ENCODE measurements around the gene STKLD1. TPM values are rescaled to one million over a fixed set of nuclear protein-coding genes. Genes with fewer than 3 reads are reported as not detected.
"Not testable (repeated sequence)": the region's sequence is repeated elsewhere in the genome, so short reads cannot be mapped to it uniquely, and the experiment has no call there.

Gene STKLD1
- total RNA-seq, 2 experiments from 2014 or later = 0.59 to 1.0 TPM

DNA sequence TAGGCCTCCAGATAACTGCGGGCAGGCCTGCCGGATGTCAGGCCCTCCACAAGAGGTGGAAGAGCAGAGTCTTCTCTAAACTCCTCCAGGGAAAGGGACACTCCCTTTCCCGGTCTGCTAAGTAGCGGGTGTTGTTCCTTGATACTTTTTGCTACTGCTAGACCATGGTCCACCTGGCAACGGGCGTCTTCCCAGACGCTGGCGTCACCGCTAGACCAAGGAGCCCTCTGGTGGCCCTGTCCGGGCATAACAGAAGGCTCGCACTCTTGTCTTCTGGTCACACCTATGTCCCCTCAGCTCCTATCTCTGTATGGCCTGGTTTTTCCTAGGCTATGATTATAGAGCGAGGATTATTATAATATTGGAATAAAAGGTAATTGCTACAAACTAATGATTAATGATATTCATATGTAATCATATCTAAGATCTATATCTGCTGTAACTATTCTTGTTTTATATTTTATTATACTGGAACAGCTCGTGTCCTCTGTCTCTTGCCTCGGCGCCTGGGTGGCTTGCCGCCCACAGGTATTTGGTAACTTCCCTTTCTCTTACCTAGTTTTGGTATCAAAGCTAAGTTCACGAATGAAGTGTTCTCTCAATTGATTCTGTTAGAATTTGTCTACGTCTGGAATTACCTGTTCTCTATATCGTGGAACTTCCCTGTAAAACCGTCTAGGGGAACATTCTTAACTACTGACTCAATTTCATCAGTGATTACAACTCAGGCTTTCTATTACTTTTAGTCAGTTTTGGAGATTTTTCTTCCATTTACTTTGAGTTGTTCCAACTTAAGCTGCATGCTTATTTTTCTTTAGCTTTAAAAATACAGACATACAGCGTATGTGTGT, 46.6 kb upstream of the STKLD1 start:
- H3K9me3 ChIP-seq (ENCODE audit: control insufficient read depth in 1 of 2, insufficient read depth in 1 of 2, low read length in 2 of 2); H3K4me1 Mint-ChIP-seq (ENCODE audit: low read depth); DNase-seq; ATAC-seq (ENCODE audit: poor library complexity); H3K27me3 ChIP-seq (ENCODE audit: control insufficient read depth in 1 of 2, insufficient read depth in 2 of 2, low read length in 2 of 2); H3K27me3 Mint-ChIP-seq; H3K27ac ChIP-seq (ENCODE audit: low read depth in 1 of 2, low read length in 2 of 2); H3K4me3 Mint-ChIP-seq; CTCF ChIA-PET; H3K4me3 ChIP-seq (ENCODE audit: low read length); H3K9me3 Mint-ChIP-seq; H3K27ac Mint-ChIP-seq: not testable (repeated sequence)
- peak; percentile 38 for TF ChIP-seq CTCF (IDR thresholded peaks at IDR 0.05)
- H3K4me1 ChIP-seq (ENCODE audit: insufficient read depth, low read length) = peaks cover 15% of the 10 kb centered on the region
- peaks cover 63% of the 10 kb centered on the region for H3K36me3 Mint-ChIP-seq (ENCODE audit: low read depth)
- intact Hi-C loops (cut with DNase I, micrococcal nuclease) = loop anchor here in 1 of 2 experiments (5.0 kb wide), 2 partner anchors 297 to 382 kb away; partner anchors contain the start of gene GTF3C5
- POLR2A ChIA-PET = interaction anchor here (1.5 kb wide), 1 partner anchor 18 kb away, joined by 9 read pairs; the partner anchor contains the start of genes MED22 and RPL7A
- H3K36me3 ChIP-seq (ENCODE audit: insufficient read depth, low read length) = peaks cover 41% of the 10 kb centered on the region

- H3K4me1 Mint-ChIP-seq (ENCODE audit: low read depth) = peaks cover 14% of the 10 kb centered on the region
- ATAC-seq (ENCODE audit: poor library complexity) (no peak), DNase-seq (no peak)
- no peak overlapping the region for H3K4me3 Mint-ChIP-seq
- H3K27me3 Mint-ChIP-seq = no peaks in the 10 kb centered on the region
- POLR2A ChIA-PET = interaction anchor here (0.7 to 1.5 kb wide), 2 partner anchors 17 to 371 kb away, joined by 3 to 9 read pairs; partner anchors contain the start of genes MED22 and RPL7A
- H3K9me3 ChIP-seq (ENCODE audit: control insufficient read depth in 1 of 2, insufficient read depth in 1 of 2, low read length in 2 of 2) = no peaks in the 10 kb centered on the region
- no peak overlapping the region for H3K27ac ChIP-seq (ENCODE audit: low read depth in 1 of 2, low read length in 2 of 2)
- no peak overlapping the region for H3K4me3 ChIP-seq (ENCODE audit: low read length)
- H3K4me1 ChIP-seq (ENCODE audit: insufficient read depth, low read length) = peaks cover 29% of the 10 kb centered on the region
- H3K27ac Mint-ChIP-seq = no peak overlapping the region
- TF ChIP-seq CTCF (IDR thresholded peaks at IDR 0.05) = no peak
- H3K9me3 Mint-ChIP-seq = no peaks in the 10 kb centered on the region
- intact Hi-C loops (cut with DNase I, micrococcal nuclease) = loop anchor here in 1 of 2 experiments (5.0 kb wide), 2 partner anchors 299 to 384 kb away; partner anchors contain the start of gene GTF3C5
- peaks cover 43% of the 10 kb centered on the region for H3K36me3 ChIP-seq (ENCODE audit: insufficient read depth, low read length)
- no peaks in the 10 kb centered on the region for H3K27me3 ChIP-seq (ENCODE audit: control insufficient read depth in 1 of 2, insufficient read depth in 2 of 2, low read length in 2 of 2)
- peaks cover 77% of the 10 kb centered on the region for H3K36me3 Mint-ChIP-seq (ENCODE audit: low read depth)
- CTCF ChIA-PET = no interaction called here
Measured at GRCh38 chr9:133331221-133331620, 44.9 kb upstream of the STKLD1 start.

DNA sequence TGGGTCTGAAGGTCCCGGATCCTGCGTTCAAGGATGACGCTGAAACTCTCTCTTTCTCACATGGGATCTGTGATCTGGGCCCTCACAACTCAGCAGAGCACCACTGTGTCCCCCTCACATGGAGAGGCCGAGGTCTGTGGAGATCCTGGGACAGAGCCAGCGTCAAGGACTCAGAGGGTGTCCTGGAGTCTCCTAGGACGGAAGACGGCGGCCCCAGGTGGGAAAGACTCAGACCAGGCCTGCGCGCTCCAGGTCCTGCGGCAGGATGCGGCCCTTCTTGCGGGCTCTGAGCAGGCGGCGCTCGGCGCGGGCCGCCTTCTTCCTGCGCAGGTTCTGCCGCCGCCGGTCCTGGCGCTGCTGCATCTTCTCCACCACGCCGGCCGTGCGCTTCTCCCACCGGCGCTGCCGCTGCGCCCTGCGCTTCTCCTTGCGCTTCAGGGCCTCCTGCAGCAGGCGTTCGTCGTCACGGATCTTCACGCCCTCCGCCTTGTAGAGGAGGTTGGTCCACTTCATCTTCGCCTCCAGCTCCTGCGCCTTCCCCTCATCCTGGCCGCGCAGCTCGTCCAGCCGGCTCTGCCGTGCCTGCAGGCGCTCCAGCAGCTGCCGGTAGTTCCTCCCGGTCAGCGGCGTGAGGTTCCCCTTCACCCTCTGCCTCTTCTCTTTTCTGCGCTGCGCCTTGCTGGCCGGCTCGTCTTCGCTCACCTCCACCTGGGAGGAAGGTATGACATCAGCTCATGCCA, 44.4 kb upstream of the STKLD1 start:
- CTCF ChIA-PET = no interaction called here
- Histone ChIP-seq H3K9me3 (ENCODE audit: control insufficient read depth in 1 of 2, insufficient read depth in 1 of 2, low read length in 2 of 2) (no peaks in the 10 kb centered on the region), H3K4me3 (ENCODE audit: low read length) (no peak overlapping the region), H3K27me3 (ENCODE audit: control insufficient read depth in 1 of 2, insufficient read depth in 2 of 2, low read length in 2 of 2) (no peaks in the 10 kb centered on the region), H3K36me3 (ENCODE audit: insufficient read depth, low read length) (peaks cover 43% of the 10 kb centered on the region), H3K4me1 (ENCODE audit: insufficient read depth, low read length) (peaks cover 35% of the 10 kb centered on the region), H3K27ac (ENCODE audit: low read depth in 1 of 2, low read length in 2 of 2) (no peak overlapping the region)
- H3K27me3 Mint-ChIP-seq = no peaks in the 10 kb centered on the region
- H3K9me3 Mint-ChIP-seq = no peaks in the 10 kb centered on the region
- no peak for ATAC-seq (ENCODE audit: poor library complexity)
- H3K27ac Mint-ChIP-seq = no peak overlapping the region
- TF ChIP-seq CTCF (IDR thresholded peaks at IDR 0.05) = no peak
- no peak overlapping the region for H3K4me3 Mint-ChIP-seq
- peaks cover 17% of the 10 kb centered on the region for H3K4me1 Mint-ChIP-seq (ENCODE audit: low read depth)
- intact Hi-C loops (cut with DNase I, micrococcal nuclease) = loop anchor here in 1 of 2 experiments (5.0 kb wide), 2 partner anchors 300 to 385 kb away; partner anchors contain the start of gene GTF3C5
- POLR2A ChIA-PET = no interaction called here
- no peak for DNase-seq
- peaks cover 78% of the 10 kb centered on the region for H3K36me3 Mint-ChIP-seq (ENCODE audit: low read depth)
